Activated CD8-positive, alpha-beta memory T cell treated with anti-CD3 and anti-CD28 coated beads, Interleukin-2, amount 50 U/mL, for 48 hours (primary cell): Measurements from ENCODE around the gene SAMD1.
A peak's percentile ranks its signal among the peaks of the same experiment; 100 is the strongest.

Experiments used
- DNase-seq: peaks from one replicate; pipeline ENCODE4 v3.0.0-alpha.2; 2020

The SAMD1 gene

GRCh38 chr19:14090509-14091080 is at the start of gene SAMD1:
Gene SAMD1 (minus strand): TSS chr19:14090751.
- no peak for DNase-seq

- DNase-seq = no peak
Observed at GRCh38 chr19:14139944-14140343, 49.4 kb upstream of the SAMD1 start.

DNA sequence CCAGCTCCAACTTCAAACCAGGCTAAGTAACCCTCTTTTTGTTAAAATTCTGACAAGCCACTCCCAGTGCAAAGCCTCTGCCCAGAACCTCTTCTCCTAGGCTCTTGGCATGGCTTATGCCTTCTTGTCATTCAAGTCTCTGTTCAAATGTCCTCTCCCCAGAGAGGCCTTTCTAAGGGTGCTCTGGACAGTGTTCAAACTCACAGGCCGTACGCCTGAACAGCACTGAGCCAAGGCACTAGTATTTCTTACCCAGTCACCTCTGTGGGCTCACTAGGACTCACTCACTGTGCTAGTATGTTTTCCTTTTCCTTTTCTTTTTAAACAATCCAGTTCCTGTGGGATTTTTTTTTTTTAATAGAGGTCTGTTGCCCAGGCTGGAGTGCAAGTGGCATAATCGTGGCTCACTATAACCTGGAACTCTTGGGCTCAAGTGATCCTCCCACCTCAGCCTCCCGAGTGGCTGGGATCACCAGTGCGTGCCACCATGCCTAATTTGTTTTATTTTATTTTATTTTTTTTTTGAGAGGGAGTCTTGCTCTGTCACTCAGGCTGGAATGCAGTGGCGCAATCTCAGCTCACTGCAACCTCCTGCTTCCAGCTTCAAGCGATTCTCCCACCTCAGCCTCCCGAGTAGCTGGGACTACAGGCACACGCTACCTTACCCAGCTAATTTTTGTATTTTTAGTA is 48.2 kb upstream of the SAMD1 start:
- DNase-seq = no peak

DNA sequence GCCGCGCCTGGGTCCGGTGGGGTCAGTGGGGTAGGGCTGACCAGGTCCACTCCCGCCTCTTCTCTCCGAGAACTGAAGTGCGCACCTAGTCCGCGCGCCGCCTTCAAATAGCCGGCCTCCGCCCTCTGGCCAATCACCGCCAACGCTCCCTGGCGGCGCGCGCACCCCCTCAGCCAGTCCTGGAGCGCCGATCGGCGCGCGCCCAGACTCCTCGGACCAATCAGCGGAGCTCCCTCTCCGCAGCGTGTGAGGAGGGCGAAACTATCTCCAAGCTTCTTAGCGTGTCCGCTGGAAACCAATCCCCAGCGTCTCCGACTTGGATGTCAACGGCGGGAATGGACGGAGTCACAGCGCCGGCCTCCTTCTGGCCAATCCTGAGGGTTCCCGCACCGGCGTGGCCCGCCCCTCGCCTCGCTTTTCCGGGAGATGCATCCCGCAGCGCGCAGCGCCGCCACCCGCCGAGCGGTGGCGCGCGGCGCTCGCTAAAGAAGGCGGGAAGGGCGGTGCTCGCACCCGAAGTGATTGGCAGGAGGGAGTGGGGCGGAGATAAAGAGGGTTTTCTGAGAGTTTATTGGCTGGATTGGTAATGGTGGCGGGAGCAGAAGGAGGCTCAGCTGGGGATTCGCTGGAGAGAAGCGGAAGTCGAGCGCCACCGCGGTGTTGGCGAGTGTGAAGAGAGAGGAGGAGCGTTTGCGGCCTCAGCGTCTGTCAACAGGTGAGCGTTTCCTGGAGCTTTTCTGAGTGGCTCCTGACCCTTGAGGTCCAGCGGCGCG is 46.1 kb upstream of the SAMD1 start, which contains the start of gene ASF1B:
Gene ASF1B (minus strand): TSS at position 81 of the 773 bp plus-strand sequence. CDS start 133 bp downstream, outside the sequence.
- peak; percentile 97 for DNase-seq

- no peak for DNase-seq
Observed at GRCh38 chr19:14135985-14136508, 45.5 kb upstream of the SAMD1 start.

- no peak for DNase-seq
Observed at GRCh38 chr19:14135355-14135754, 44.8 kb upstream of the SAMD1 start.

DNA sequence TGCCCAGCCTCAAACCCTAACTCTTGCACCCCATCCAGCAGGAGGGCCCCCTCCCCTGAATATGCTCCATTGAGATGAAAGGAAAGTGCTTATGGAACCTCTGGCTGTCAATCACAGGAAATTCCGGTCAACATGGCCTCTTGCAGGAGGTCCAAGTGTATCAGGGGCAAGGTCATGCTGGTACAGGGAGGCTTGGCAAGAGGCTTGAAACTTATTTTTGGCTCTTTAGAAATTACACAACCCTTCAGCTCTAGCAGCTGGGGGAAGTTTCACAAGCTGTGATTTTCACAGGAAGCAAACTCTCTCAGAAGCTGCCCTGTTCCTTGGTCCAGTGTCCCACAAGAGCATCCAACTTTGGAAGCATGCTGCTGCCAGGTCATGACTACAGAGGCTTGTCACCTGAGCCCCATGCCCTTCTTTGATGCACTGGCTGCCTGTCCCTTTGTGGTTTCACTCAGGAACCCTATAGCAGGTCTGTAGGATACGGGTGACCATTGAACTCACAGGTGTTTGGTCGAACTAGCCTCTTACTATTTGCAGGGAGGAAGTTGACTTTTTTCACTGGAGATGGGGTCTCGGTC is 37.5 kb upstream of the SAMD1 start:
- DNase-seq = no peak

DNA sequence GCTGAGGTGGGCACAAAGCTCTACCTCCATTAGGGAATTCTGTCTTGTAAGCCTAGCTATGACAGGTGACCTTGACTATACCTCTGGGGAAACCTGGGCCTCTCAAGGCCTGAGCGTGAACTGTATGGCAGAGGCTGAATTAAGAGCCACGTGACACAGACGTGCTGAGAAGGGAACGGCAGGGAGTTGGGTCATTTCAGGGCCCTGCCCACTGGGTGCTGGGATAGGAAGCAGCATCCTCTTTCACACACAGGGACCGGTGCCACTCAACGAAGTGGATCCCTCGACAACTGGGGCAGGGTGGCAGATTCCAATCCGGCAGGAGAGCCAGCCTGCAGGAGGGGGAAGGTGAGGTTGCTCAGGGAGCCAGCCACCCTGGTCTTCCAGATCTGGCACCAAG is 36.6 kb upstream of the SAMD1 start:
- DNase-seq = no peak

GRCh38 chr19:14122924-14123323 is 32.4 kb upstream of the SAMD1 start:
- no peak for DNase-seq

DNA sequence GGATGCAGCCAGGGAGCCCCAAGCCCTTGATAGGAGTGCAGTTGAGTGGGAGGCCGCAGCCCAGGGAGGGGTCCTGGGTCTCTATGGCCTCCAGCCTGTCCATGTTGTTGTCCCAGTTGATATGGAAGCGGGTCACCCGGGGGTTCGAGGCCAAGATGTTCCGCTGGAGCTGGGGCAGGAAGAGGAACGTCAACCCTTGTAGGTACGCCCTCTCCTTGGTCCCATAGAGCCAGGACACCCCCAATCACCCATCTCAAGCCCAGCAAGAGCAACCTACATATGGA is 29.9 kb upstream of the SAMD1 start:
- DNase-seq = no peak

- DNase-seq = no peak
Observed at GRCh38 chr19:14119644-14120496, 29.3 kb upstream of the SAMD1 start.

GRCh38 chr19:14119146-14119545 is 28.6 kb upstream of the SAMD1 start:
- DNase-seq = no peak

DNA sequence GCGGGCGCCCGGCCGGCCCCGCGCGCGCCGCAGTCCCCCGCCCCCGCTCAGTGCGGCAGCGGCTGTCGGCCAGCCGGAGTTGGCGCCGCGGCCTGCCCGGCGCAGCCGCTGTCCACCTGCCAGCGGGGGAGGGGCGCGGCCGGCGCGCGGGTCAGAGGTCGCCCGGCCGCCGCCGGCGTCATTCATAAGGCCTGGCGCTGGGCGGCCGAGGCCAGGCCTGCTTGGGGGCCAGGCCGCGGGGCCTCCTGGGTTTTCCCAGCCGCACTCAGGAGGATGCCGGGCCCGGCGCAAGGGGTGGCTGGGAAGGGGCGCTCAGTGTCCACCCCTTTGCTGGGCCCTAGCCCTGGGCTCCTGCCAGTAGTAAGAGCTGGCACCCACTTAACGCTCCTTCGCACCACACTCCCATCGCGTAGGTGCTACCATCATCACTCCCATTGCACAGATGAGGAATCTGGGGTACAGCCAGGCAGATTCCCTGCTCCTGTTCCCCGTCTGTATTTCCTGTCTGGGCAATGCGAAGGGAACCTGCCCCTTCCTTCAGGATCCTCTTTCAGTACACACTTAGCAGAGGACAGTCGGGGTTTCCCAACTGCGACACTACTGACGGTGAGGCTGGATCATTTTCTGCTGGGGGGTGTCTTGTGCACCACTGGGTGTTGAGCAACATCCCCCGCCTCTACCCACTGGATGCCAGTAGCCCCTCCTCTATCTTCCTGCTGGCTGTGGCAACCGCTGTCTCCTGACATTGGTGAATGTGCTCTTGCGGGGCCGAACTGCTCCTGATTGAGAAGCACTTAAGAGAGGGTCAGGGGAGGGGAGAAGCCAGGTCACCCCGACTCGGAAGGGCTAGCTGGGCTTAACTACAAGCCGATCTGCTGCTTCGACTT is 27.9 kb upstream of the SAMD1 start:
- peak; percentile 62 for DNase-seq

DNA sequence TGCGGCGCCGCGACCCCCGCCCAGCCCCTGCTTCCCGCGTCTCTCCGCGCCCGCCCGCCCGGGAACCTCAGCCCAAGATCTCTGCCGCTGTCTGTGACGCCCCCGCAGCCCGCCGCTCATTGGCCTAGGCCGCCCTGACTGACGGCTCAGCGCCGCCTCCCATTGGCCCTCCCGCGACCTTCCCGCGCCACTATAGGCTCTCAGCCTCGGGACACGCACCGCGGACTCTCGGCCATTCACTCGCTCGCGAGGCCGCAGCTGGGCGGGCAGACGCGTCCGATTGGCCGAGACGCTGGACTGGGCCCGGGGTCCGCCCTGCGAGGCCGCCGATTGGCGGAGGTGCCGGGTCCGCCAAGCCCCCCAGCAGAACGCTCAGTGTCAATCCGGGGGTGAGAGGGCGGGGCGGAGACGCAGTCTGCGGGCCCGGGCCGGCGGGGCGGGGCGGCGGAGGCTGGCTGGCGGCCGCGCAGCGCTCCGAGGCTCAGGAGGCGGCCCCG is 27.2 kb upstream of the SAMD1 start, which contains the start of gene PRKACA:
Gene PRKACA (minus strand): TSS at position 95 of the 497 bp plus-strand sequence. CDS start 215 bp downstream, outside the sequence.
- peak; percentile 98 for DNase-seq

GRCh38 chr19:14116918-14117578 is 26.5 kb upstream of the SAMD1 start:
- peak; percentile 64 for DNase-seq

DNA sequence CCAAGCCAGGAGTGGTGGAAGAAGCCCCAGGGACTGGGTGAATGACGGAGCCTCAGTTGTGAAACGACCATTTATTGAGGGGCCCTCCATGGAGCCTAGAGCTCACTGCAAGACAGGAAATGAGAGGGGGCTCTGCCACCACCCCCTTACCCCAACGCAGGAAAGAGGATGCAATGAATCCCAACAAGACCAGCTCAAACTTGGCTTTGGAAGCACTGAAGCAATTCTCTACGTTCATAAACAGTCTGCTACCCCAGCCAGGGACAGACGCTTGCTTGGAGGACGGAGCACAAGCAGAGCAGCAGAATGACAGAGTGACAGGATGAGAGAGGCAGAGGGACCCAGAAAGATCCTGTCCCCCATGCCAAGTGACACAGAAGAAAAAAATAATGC is 26.0 kb upstream of the SAMD1 start:
- no peak for DNase-seq

GRCh38 chr19:14115756-14116155 is 25.2 kb upstream of the SAMD1 start:
- no peak for DNase-seq

- peak; percentile 76 for DNase-seq
Observed at GRCh38 chr19:14114854-14115253, 24.3 kb upstream of the SAMD1 start.

GRCh38 chr19:14114439-14114838 is 23.9 kb upstream of the SAMD1 start:
- no peak for DNase-seq

DNA sequence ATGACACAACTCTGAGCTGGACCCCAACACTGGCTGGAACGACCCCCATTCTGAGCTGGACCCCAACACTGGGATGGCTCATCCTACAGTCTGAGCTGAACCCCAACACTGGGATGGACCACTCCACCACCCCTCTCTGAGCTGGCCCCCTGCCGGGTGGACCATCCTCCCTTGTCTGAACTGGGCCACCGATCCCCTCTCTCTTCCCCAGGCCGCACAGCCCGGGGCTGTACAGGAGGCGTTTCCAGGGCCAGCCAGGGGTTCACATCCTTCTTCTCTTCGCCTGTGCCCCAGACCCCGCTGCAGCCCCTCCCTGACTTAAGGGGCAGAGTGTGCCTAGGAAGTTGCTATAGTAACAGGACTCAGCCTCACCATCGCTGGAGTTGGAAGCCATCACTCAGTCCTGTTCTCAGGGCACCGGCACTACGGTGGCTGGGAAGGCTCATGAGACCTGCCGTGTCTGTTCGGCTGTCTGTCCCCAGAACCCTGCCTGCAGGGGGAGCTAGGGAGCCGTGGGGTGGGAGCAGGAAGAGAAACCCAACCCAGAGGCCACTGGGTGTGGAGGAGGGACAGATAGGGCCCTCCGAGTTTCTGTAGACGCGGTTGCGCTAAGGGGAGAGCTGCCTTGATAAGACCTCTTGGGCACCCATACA is 23.3 kb upstream of the SAMD1 start:
- peak; percentile 85 for DNase-seq
